H1 (cell line): ENCODE measurements around the gene KLF5. TPM values are rescaled to one million over a fixed set of nuclear protein-coding genes. Genes with fewer than 3 reads are reported as not detected.
A peak's percentile ranks its signal among the peaks of the same experiment; 100 is the strongest.

ENCODE experiments used
- CTCF ChIA-PET: fragments of 300-600 bp; sonication (Branson Sonifier 250); formaldehyde crosslinking; loops from one replicate; lab custom pipeline; 2021; ENCODE audit not compliant: partially characterized antibody; lab: Charles Lee
- POLR2A ChIA-PET: fragments of 300-600 bp; sonication (Branson Sonifier 250); formaldehyde crosslinking; loops from one replicate; lab custom pipeline; 2021; ENCODE audit warnings: inconsistent platforms; ENCODE audit not compliant: partially characterized antibody; lab: Charles Lee
- DNase-seq, 2 experiments: peaks; one replicate each; pipeline versions ENCODE4 v3.0.0 to v3.0.0-alpha.2; 2010 to 2022; ENCODE audit warnings: low spot score in 2 of 2, low read depth in 1 of 2, mixed read lengths in 1 of 2
- FAIRE-seq: peaks from 2 replicates; lab custom pipeline; 2011; peaks lifted over from hg19 to GRCh38; lab: Jason Lieb, UNC
- H2AFZ ChIP-seq: 2 replicates; pipeline ENCODE4 v1.8.1; 2012; ENCODE audit warnings: low read length, inconsistent platforms
- H2AK5ac ChIP-seq: 2 replicates; pipeline ENCODE4 v1.6.1; 2013; ENCODE audit warnings: low read depth, low read length
- H2BK120ac ChIP-seq: replicated peaks from 2 replicates; pipeline ENCODE3; 2013; ENCODE audit warnings: low read depth, low read length, inconsistent platforms
- H2BK12ac ChIP-seq: 2 replicates; pipeline ENCODE4 v1.6.1; 2013; ENCODE audit warnings: low read depth, low read length
- H2BK15ac ChIP-seq: 2 replicates; pipeline ENCODE4 v1.6.1; 2013; ENCODE audit warnings: low read length
- H2BK20ac ChIP-seq: 2 replicates; pipeline ENCODE4 v1.6.1; 2013; ENCODE audit warnings: low read length
- H2BK5ac ChIP-seq: 2 replicates; pipeline ENCODE4 v1.6.1; 2013; ENCODE audit warnings: low read depth, low read length
- H3K14ac ChIP-seq: 2 replicates; pipeline ENCODE4 v1.6.1; 2013; ENCODE audit warnings: inconsistent platforms; ENCODE audit not compliant: insufficient read length
- H3K18ac ChIP-seq: 2 replicates; pipeline ENCODE4 v1.6.1; 2013; ENCODE audit warnings: low read length; ENCODE audit errors: extremely low read depth
- H3K23ac ChIP-seq: 2 replicates; pipeline ENCODE4 v1.6.1; 2013; ENCODE audit warnings: inconsistent platforms; ENCODE audit not compliant: insufficient read length
- H3K23me2 ChIP-seq: 2 replicates; pipeline ENCODE4 v1.6.1; 2013; ENCODE audit warnings: low read depth, low read length
- H3K27ac ChIP-seq: 2 replicates; pipeline ENCODE4 v1.6.1; 2011; ENCODE audit warnings: low read depth, low read length, inconsistent platforms
- H3K27me3 ChIP-seq, 4 experiments: replicated peaks in 1 of 4; 1 replicate in 1 of 4; 2 replicates in 3 of 4; pipeline versions ENCODE4 v1.6.1 to v1.8.1; 2011 to 2013; ENCODE audit warnings: low read length in 3 of 4, mild to moderate bottlenecking in 3 of 4, inconsistent platforms in 2 of 4, mixed read lengths in 2 of 4, moderate library complexity in 1 of 4; ENCODE audit not compliant: control insufficient read depth in 3 of 4, insufficient read depth in 3 of 4; ENCODE audit errors: extremely low read depth in 1 of 4
- H3K36me3 ChIP-seq, 4 experiments: 2 replicates each; pipeline versions ENCODE4 v1.6.1 to v1.8.1; 2011 to 2013; ENCODE audit warnings: mild to moderate bottlenecking in 4 of 4, low read length in 3 of 4, moderate library complexity in 2 of 4, control low read depth in 1 of 4, inconsistent platforms in 1 of 4; ENCODE audit not compliant: insufficient read depth in 4 of 4, control insufficient read depth in 2 of 4
- H3K4ac ChIP-seq: replicated peaks from 2 replicates; pipeline ENCODE3; 2013; ENCODE audit warnings: low read length, low read depth, mixed read lengths, inconsistent platforms; ENCODE audit not compliant: insufficient read length
- H3K4me1 ChIP-seq, 4 experiments: replicated peaks in 1 of 4; 1 replicate in 1 of 4; 2 replicates in 3 of 4; pipeline versions ENCODE4 v1.6.1 to v1.8.1; 2011 to 2013; ENCODE audit warnings: low read length in 3 of 4, inconsistent platforms in 2 of 4, mixed read lengths in 1 of 4; ENCODE audit not compliant: insufficient read depth in 4 of 4, control insufficient read depth in 3 of 4
- H3K4me2 ChIP-seq, 2 experiments: 2 replicates each; pipeline versions ENCODE4 v1.6.1 to v1.8.1; 2011 to 2013; ENCODE audit warnings: low read depth in 2 of 2, low read length in 2 of 2, control low read depth in 1 of 2, inconsistent platforms in 1 of 2, mild to moderate bottlenecking in 1 of 2; ENCODE audit not compliant: insufficient read depth in 1 of 2
- H3K4me3 ChIP-seq, 4 experiments: fragments of 200-600, 300-600 bp in 1 of 4; sonication (generic), shearing (Covaris generic), sonication (Bioruptor Twin) in 1 of 4; 2 replicates each; pipeline versions ENCODE4 v1.5.1 to v1.8.1; 2011 to 2016; ENCODE audit warnings: low read length in 4 of 4, low read depth in 3 of 4, control low read depth in 2 of 4, inconsistent platforms in 2 of 4, mild to moderate bottlenecking in 2 of 4, mixed read lengths in 1 of 4, moderate library complexity in 1 of 4; ENCODE audit not compliant: insufficient read depth in 2 of 4; ENCODE audit errors: extremely low read depth in 1 of 4
- H3K56ac ChIP-seq: replicated peaks from 2 replicates; pipeline ENCODE3; 2013; ENCODE audit warnings: low read depth, mild to moderate bottlenecking, mixed read lengths, low read length, inconsistent platforms; ENCODE audit not compliant: insufficient read length
- H3K79me1 ChIP-seq: 2 replicates; pipeline ENCODE4 v1.6.1; 2013; ENCODE audit warnings: low read depth, low read length, control low read depth
- H3K79me2 ChIP-seq, 2 experiments: 2 replicates each; pipeline versions ENCODE4 v1.6.1 to v1.8.1; 2012 to 2013; ENCODE audit warnings: low read length in 2 of 2, mild to moderate bottlenecking in 2 of 2, inconsistent platforms in 1 of 2; ENCODE audit not compliant: insufficient read depth in 2 of 2, control insufficient read depth in 1 of 2
- H3K9ac ChIP-seq, 4 experiments: replicated peaks in 1 of 4; 1 replicate in 1 of 4; 2 replicates in 3 of 4; pipeline versions ENCODE4 v1.6.1 to v1.8.1; 2011 to 2013; ENCODE audit warnings: low read depth in 3 of 4, low read length in 3 of 4, control low read depth in 2 of 4, mild to moderate bottlenecking in 2 of 4, moderate library complexity in 2 of 4, inconsistent platforms in 1 of 4; ENCODE audit errors: extremely low read depth in 1 of 4
- H3K9me3 ChIP-seq, 2 experiments: 2 replicates each; pipeline versions ENCODE4 v1.6.1 to v1.8.1; 2012 to 2013; ENCODE audit warnings: mild to moderate bottlenecking in 2 of 2, moderate library complexity in 2 of 2, control low read depth in 1 of 2, inconsistent platforms in 1 of 2, low read depth in 1 of 2, low read length in 1 of 2, mixed read lengths in 1 of 2; ENCODE audit not compliant: insufficient read depth in 2 of 2
- H4K20me1 ChIP-seq, 2 experiments: replicated peaks in 1 of 2; 2 replicates each; pipeline versions ENCODE3 to v1.8.1; 2011 to 2013; ENCODE audit warnings: inconsistent platforms in 2 of 2, low read length in 2 of 2, mild to moderate bottlenecking in 1 of 2; ENCODE audit not compliant: insufficient read depth in 2 of 2, control insufficient read depth in 1 of 2
- H4K5ac ChIP-seq: 2 replicates; pipeline ENCODE4 v1.6.1; 2013; ENCODE audit warnings: low read length, low read depth, mixed read lengths, inconsistent platforms; ENCODE audit not compliant: insufficient read length
- H4K8ac ChIP-seq: 2 replicates; pipeline ENCODE4 v1.8.0; 2013; ENCODE audit warnings: mild to moderate bottlenecking, moderate library complexity, low read length, inconsistent platforms; ENCODE audit not compliant: insufficient read depth; ENCODE audit errors: extremely low read depth
- H4K91ac ChIP-seq: replicated peaks from 2 replicates; pipeline ENCODE3; 2013; ENCODE audit warnings: low read length, mixed read lengths, inconsistent platforms; ENCODE audit not compliant: insufficient read length
- TAF1 ChIP-seq: IDR thresholded peaks from 2 replicates; pipeline ENCODE4 v1.6.1; 2011; ENCODE audit warnings: mild to moderate bottlenecking, low read depth, low read length
- ZNF274 ChIP-seq: IDR thresholded peaks from 2 replicates; pipeline ENCODE4 v1.7.0; 2012; ENCODE audit warnings: low read length, borderline replicate concordance; ENCODE audit errors: extremely low read depth
- WGBS, 2 experiments: shearing (Covaris generic) in 1 of 2; methylation state at CpG; one replicate each; pipeline versions ENCODE4 v1.1.6 to v1.1.7; 2013 to 2015; ENCODE audit warnings: low lambda C conversion rate in 2 of 2, mixed read lengths in 2 of 2, inconsistent platforms in 1 of 2, low coverage in 1 of 2, missing lambda C conversion rate in 1 of 2; ENCODE audit not compliant: insufficient replicate concordance in 2 of 2, insufficient coverage in 1 of 2, insufficient read length in 1 of 2; ENCODE audit errors: extremely low coverage in 1 of 2, missing lambda C conversion rate in 1 of 2; 5-methylcytosine and 5-hydroxymethylcytosine counted together
- polyA plus RNA-seq, 7 experiments: library from polyadenylated mRNA; depleted of rRNA in 3 of 7; stranded (reverse) in 5 of 7; unstranded in 2 of 7; fragments of >200 nt in 5 of 7; fragments of 200-250 nt in 2 of 7; gene quantifications; 1 replicate in 5 of 7; 2 replicates in 1 of 7; 4 replicates in 1 of 7; pipeline versions ENCODE4 v1.2.1 to v1.2.3, GENCODE V29; 2011 to 2013; ENCODE audit warnings: missing spikeins in 2 of 7, mixed read lengths in 2 of 7
- total RNA-seq: library from RNA; stranded (reverse); fragmentation: NEBNext Ultra II Directional; extraction: Animal tissue kit (Norgen Biotek cat#: 25700); gene quantifications from 2 replicates; pipeline ENCODE4 v1.2.1, GENCODE V29; 2021

The KLF5 gene
- total and polyA plus RNA-seq, 2 of the 8 experiments (the other 6 are each of a cell fraction or from before 2014, with no cell fraction given), result 1.2 to 2.3 TPM

- 27% methylated on average over 2 of the region's 2 CpGs; no CpG with 5 or more reads in 1 of the 2 experiments for WGBS, 2 experiments
- ChIA-PET CTCF (interaction anchor here (0.6 kb wide), 1 partner anchor 255 kb away, joined by 3 read pairs; no protein-coding TSS in a partner anchor), POLR2A (interaction anchor here (0.9 to 2.0 kb wide), 4 partner anchors 10 to 19 kb away, joined by 4 to 7 read pairs (median 6); partner anchors contain the start of gene KLF5)
- no peak overlapping the region for H3K4ac ChIP-seq
- peak overlapping the region; percentile 88 for H2BK12ac ChIP-seq
- H3K79me1 ChIP-seq, result no peaks in the 10 kb centered on the region
- no peak overlapping the region for H3K14ac ChIP-seq
- no peak overlapping the region for H2BK120ac ChIP-seq
- H4K5ac ChIP-seq, result no peak overlapping the region
- FAIRE-seq (no peak), DNase-seq (no peak)
- H3K56ac ChIP-seq, result no peak overlapping the region
- H4K20me1 ChIP-seq, result no peaks in the 10 kb centered on the region
- peak overlapping the region; percentile 71; the same call in 1 of the 2 replicates for H4K8ac ChIP-seq
- H3K36me3 ChIP-seq, result no peaks in the 10 kb centered on the region
- H3K23me2 ChIP-seq, result 0 out of 2 replicates have a peak, but pooled peaks cover 2% of the 10 kb centered on the region
- no peak overlapping the region for H4K91ac ChIP-seq
- no peak overlapping the region for H2AFZ ChIP-seq
- peaks cover 0 to 2% (median under 1%) of the 10 kb centered on the region in 4 experiments; a peak in 5 of 7 replicates for H3K4me1 ChIP-seq
- peak overlapping the region; percentile 14 to 54 (median 38); a peak in 6 of 8 replicates for H3K4me3 ChIP-seq
- H3K23ac ChIP-seq, result no peak overlapping the region
- no peaks in the 10 kb centered on the region for H3K9me3 ChIP-seq
- H3K9ac ChIP-seq, result no peak overlapping the region
- no peak for TF ChIP-seq ZNF274
- 0 out of 2 replicates have a peak, but pooled peaks have one; percentile 7 for TF ChIP-seq TAF1
- no peak overlapping the region for H3K27ac ChIP-seq
- H3K79me2 ChIP-seq, result no peaks in the 10 kb centered on the region
- peaks cover 0 to 2% (median 0%) of the 10 kb centered on the region in 4 experiments; a peak in 3 of 7 replicates for H3K27me3 ChIP-seq
- H3K4me2 ChIP-seq, result peak overlapping the region; percentile 56 to 67
- peak overlapping the region; percentile 73; the same call in 1 of the 2 replicates for H2BK20ac ChIP-seq
- H2BK15ac ChIP-seq, result no peak overlapping the region
- peak overlapping the region; percentile 91; the same call in 1 of the 2 replicates for H3K18ac ChIP-seq
- H2BK5ac ChIP-seq, result no peak overlapping the region; the same call in 1 of the 2 replicates
- no peak overlapping the region for H2AK5ac ChIP-seq
These were observed 17.1 kb downstream of the KLF5 start for GRCh38 chr13:73075954-73076353.
